Measurements from ENCODE around the gene ATP8B1.
A peak's percentile ranks its signal among the peaks of the same experiment; 100 is the strongest.

The ATP8B1 gene

GRCh38 chr18:57687970-57688369 is 115.1 kb downstream of the ATP8B1 start:
- Histone ChIP-seq H3K4me3 (ENCODE audit: low read depth in 1 of 5, low read length in 5 of 5) (no peak overlapping the region), H3K36me3 (ENCODE audit: control insufficient read depth in 5 of 5, insufficient read depth in 5 of 5, low read length in 5 of 5) (peaks cover 0 to 39% (median 25%) of the 10 kb centered on the region in 5 donors), H3K27me3 (ENCODE audit: control insufficient read depth in 5 of 5, insufficient read depth in 4 of 5, low read length in 5 of 5) (no peaks in the 10 kb centered on the region), H3K9me3 (ENCODE audit: control insufficient read depth in 5 of 5, low read length in 5 of 5) (no peaks in the 10 kb centered on the region), H3K27ac (ENCODE audit: low read depth, low read length) (no peak overlapping the region), H3K9ac (ENCODE audit: low read length in 5 of 5) (no peak overlapping the region), H3K4me1 (ENCODE audit: control insufficient read depth in 5 of 5, insufficient read depth in 5 of 5, low read length in 5 of 5) (peaks cover 0 to 15% (median 10%) of the 10 kb centered on the region in 5 donors)

- Histone ChIP-seq H3K36me3 (ENCODE audit: control insufficient read depth in 5 of 5, insufficient read depth in 5 of 5, low read length in 5 of 5) (peaks cover 0 to 37% (median 23%) of the 10 kb centered on the region in 5 donors), H3K9me3 (ENCODE audit: control insufficient read depth in 5 of 5, low read length in 5 of 5) (no peaks in the 10 kb centered on the region), H3K27me3 (ENCODE audit: control insufficient read depth in 5 of 5, insufficient read depth in 4 of 5, low read length in 5 of 5) (no peaks in the 10 kb centered on the region), H3K4me3 (ENCODE audit: low read depth in 1 of 5, low read length in 5 of 5) (no peak overlapping the region), H3K27ac (ENCODE audit: low read depth, low read length) (no peak overlapping the region), H3K4me1 (ENCODE audit: control insufficient read depth in 5 of 5, insufficient read depth in 5 of 5, low read length in 5 of 5) (peaks cover 0 to 5% (median under 1%) of the 10 kb centered on the region in 5 donors), H3K9ac (ENCODE audit: low read length in 5 of 5) (no peak overlapping the region)
Observed at GRCh38 chr18:57683470-57683869, 119.6 kb downstream of the ATP8B1 start.

- Histone ChIP-seq H3K27me3 (ENCODE audit: control insufficient read depth in 5 of 5, insufficient read depth in 4 of 5, low read length in 5 of 5) (no peaks in the 10 kb centered on the region), H3K9me3 (ENCODE audit: control insufficient read depth in 5 of 5, low read length in 5 of 5) (no peaks in the 10 kb centered on the region), H3K4me3 (ENCODE audit: low read depth in 1 of 5, low read length in 5 of 5) (no peak overlapping the region), H3K9ac (ENCODE audit: low read length in 5 of 5) (no peak overlapping the region), H3K4me1 (ENCODE audit: control insufficient read depth in 5 of 5, insufficient read depth in 5 of 5, low read length in 5 of 5) (no peaks in the 10 kb centered on the region), H3K36me3 (ENCODE audit: control insufficient read depth in 5 of 5, insufficient read depth in 5 of 5, low read length in 5 of 5) (peaks cover 0 to 20% (median 3%) of the 10 kb centered on the region in 5 donors), H3K27ac (ENCODE audit: low read depth, low read length) (no peak overlapping the region)
Observed at GRCh38 chr18:57677262-57678211, 125.6 kb downstream of the ATP8B1 start.

- Histone ChIP-seq H3K27ac (ENCODE audit: low read depth, low read length) (no peak overlapping the region), H3K9me3 (ENCODE audit: control insufficient read depth in 5 of 5, low read length in 5 of 5) (no peaks in the 10 kb centered on the region), H3K4me3 (ENCODE audit: low read depth in 1 of 5, low read length in 5 of 5) (no peak overlapping the region), H3K9ac (ENCODE audit: low read length in 5 of 5) (no peak overlapping the region), H3K27me3 (ENCODE audit: control insufficient read depth in 5 of 5, insufficient read depth in 4 of 5, low read length in 5 of 5) (no peaks in the 10 kb centered on the region), H3K36me3 (ENCODE audit: control insufficient read depth in 5 of 5, insufficient read depth in 5 of 5, low read length in 5 of 5) (peaks cover 0 to 13% (median 3%) of the 10 kb centered on the region in 5 donors), H3K4me1 (ENCODE audit: control insufficient read depth in 5 of 5, insufficient read depth in 5 of 5, low read length in 5 of 5) (no peaks in the 10 kb centered on the region)
Observed at GRCh38 chr18:57674891-57675290, 128.2 kb downstream of the ATP8B1 start.

- Histone ChIP-seq H3K27ac (ENCODE audit: low read depth, low read length) (no peak overlapping the region), H3K4me1 (ENCODE audit: control insufficient read depth in 5 of 5, insufficient read depth in 5 of 5, low read length in 5 of 5) (peaks cover 0 to 30% (median 25%) of the 10 kb centered on the region in 5 donors), H3K4me3 (ENCODE audit: low read depth in 1 of 5, low read length in 5 of 5) (no peak overlapping the region), H3K9me3 (ENCODE audit: control insufficient read depth in 5 of 5, low read length in 5 of 5) (no peaks in the 10 kb centered on the region), H3K27me3 (ENCODE audit: control insufficient read depth in 5 of 5, insufficient read depth in 4 of 5, low read length in 5 of 5) (no peaks in the 10 kb centered on the region), H3K36me3 (ENCODE audit: control insufficient read depth in 5 of 5, insufficient read depth in 5 of 5, low read length in 5 of 5) (peaks cover 0 to 15% (median 3%) of the 10 kb centered on the region in 5 donors), H3K9ac (ENCODE audit: low read length in 5 of 5) (no peak overlapping the region)
Observed at GRCh38 chr18:57670046-57670445, 133.1 kb downstream of the ATP8B1 start.

- no peaks in the 10 kb centered on the region for H3K9me3 ChIP-seq (ENCODE audit: control insufficient read depth in 5 of 5, low read length in 5 of 5)
- peaks cover 0 to 30% (median 28%) of the 10 kb centered on the region in 5 donors for H3K4me1 ChIP-seq (ENCODE audit: control insufficient read depth in 5 of 5, insufficient read depth in 5 of 5, low read length in 5 of 5)
- H3K27ac ChIP-seq (ENCODE audit: low read depth, low read length), result no peak overlapping the region
- H3K27me3 ChIP-seq (ENCODE audit: control insufficient read depth in 5 of 5, insufficient read depth in 4 of 5, low read length in 5 of 5), result no peaks in the 10 kb centered on the region
- no peak overlapping the region for H3K9ac ChIP-seq (ENCODE audit: low read length in 5 of 5)
- peaks cover 0 to 8% (median 0%) of the 10 kb centered on the region in 5 donors for H3K36me3 ChIP-seq (ENCODE audit: control insufficient read depth in 5 of 5, insufficient read depth in 5 of 5, low read length in 5 of 5)
- H3K4me3 ChIP-seq (ENCODE audit: low read depth in 1 of 5, low read length in 5 of 5), result no peak overlapping the region
Observed at GRCh38 chr18:57668021-57668420, 135.1 kb downstream of the ATP8B1 start.

- Histone ChIP-seq H3K9ac (ENCODE audit: low read length in 5 of 5) (no peak overlapping the region), H3K4me3 (ENCODE audit: low read depth in 1 of 5, low read length in 5 of 5) (no peak overlapping the region), H3K27ac (ENCODE audit: low read depth, low read length) (peak overlapping the region; percentile 39), H3K36me3 (ENCODE audit: control insufficient read depth in 5 of 5, insufficient read depth in 5 of 5, low read length in 5 of 5) (peaks cover 0 to 12% (median 2%) of the 10 kb centered on the region in 5 donors), H3K9me3 (ENCODE audit: control insufficient read depth in 5 of 5, low read length in 5 of 5) (no peaks in the 10 kb centered on the region), H3K27me3 (ENCODE audit: control insufficient read depth in 5 of 5, insufficient read depth in 4 of 5, low read length in 5 of 5) (no peaks in the 10 kb centered on the region), H3K4me1 (ENCODE audit: control insufficient read depth in 5 of 5, insufficient read depth in 5 of 5, low read length in 5 of 5) (peaks cover 0 to 30% (median 28%) of the 10 kb centered on the region in 5 donors)
Observed at GRCh38 chr18:57666818-57667497, 136.2 kb downstream of the ATP8B1 start.

GRCh38 chr18:57664568-57665165 is 138.4 kb downstream of the ATP8B1 start:
- peaks cover 0 to 30% (median 28%) of the 10 kb centered on the region in 5 donors for H3K4me1 ChIP-seq (ENCODE audit: control insufficient read depth in 5 of 5, insufficient read depth in 5 of 5, low read length in 5 of 5)
- H3K9me3 ChIP-seq (ENCODE audit: control insufficient read depth in 5 of 5, low read length in 5 of 5), result no peaks in the 10 kb centered on the region
- H3K36me3 ChIP-seq (ENCODE audit: control insufficient read depth in 5 of 5, insufficient read depth in 5 of 5, low read length in 5 of 5), result peaks cover 3 to 20% (median 11%) of the 10 kb centered on the region in 5 donors
- no peaks in the 10 kb centered on the region for H3K27me3 ChIP-seq (ENCODE audit: control insufficient read depth in 5 of 5, insufficient read depth in 4 of 5, low read length in 5 of 5)
- no peak overlapping the region for H3K4me3 ChIP-seq (ENCODE audit: low read depth in 1 of 5, low read length in 5 of 5)
- no peak overlapping the region for H3K27ac ChIP-seq (ENCODE audit: low read depth, low read length)
- H3K9ac ChIP-seq (ENCODE audit: low read length in 5 of 5), result no peak overlapping the region

GRCh38 chr18:57660961-57661360 is 142.2 kb downstream of the ATP8B1 start:
- Histone ChIP-seq H3K36me3 (ENCODE audit: control insufficient read depth in 5 of 5, insufficient read depth in 5 of 5, low read length in 5 of 5) (peaks cover 3 to 27% (median 11%) of the 10 kb centered on the region in 5 donors), H3K27ac (ENCODE audit: low read depth, low read length) (no peak overlapping the region), H3K4me1 (ENCODE audit: control insufficient read depth in 5 of 5, insufficient read depth in 5 of 5, low read length in 5 of 5) (peaks cover 0 to 17% (median 9%) of the 10 kb centered on the region in 5 donors), H3K9ac (ENCODE audit: low read length in 5 of 5) (no peak overlapping the region), H3K9me3 (ENCODE audit: control insufficient read depth in 5 of 5, low read length in 5 of 5) (peaks cover 0 to 2% (median under 1%) of the 10 kb centered on the region in 5 donors), H3K27me3 (ENCODE audit: control insufficient read depth in 5 of 5, insufficient read depth in 4 of 5, low read length in 5 of 5) (no peaks in the 10 kb centered on the region), H3K4me3 (ENCODE audit: low read depth in 1 of 5, low read length in 5 of 5) (no peak overlapping the region)

Data from subcutaneous abdominal adipose tissue (tissue), 5 donors.